Activated CD4-positive, alpha-beta T cell treated with anti-CD3 and anti-CD28 coated beads, Interleukin-2, amount 50 U/mL, for 24 hours (primary cell): ENCODE results near the gene AFDN.

ENCODE experiments used
- DNase-seq, 2 donors: peaks; one replicate each; pipeline ENCODE4 v3.0.0-alpha.2; 2020; ENCODE audit warnings: low read depth in 1 of 2, low spot score in 1 of 2

The AFDN gene

DNA sequence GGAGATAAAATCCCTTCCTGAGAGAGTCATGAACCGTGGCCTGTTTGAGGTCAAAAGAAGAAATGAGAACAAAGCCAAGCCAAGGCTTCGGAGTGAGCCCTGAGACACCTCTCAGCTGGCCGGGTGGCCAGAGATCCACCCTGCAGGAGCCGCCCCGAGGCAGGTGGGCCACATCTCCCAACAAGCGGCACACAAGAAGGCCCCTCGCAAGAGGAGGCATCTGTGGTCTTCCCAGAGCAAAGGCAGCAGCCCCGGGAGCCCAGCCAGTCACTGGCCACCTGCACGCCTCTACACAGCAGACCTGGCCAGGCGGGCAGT is 30.9 kb upstream of the AFDN start:
- DNase-seq, result no peak

DNA sequence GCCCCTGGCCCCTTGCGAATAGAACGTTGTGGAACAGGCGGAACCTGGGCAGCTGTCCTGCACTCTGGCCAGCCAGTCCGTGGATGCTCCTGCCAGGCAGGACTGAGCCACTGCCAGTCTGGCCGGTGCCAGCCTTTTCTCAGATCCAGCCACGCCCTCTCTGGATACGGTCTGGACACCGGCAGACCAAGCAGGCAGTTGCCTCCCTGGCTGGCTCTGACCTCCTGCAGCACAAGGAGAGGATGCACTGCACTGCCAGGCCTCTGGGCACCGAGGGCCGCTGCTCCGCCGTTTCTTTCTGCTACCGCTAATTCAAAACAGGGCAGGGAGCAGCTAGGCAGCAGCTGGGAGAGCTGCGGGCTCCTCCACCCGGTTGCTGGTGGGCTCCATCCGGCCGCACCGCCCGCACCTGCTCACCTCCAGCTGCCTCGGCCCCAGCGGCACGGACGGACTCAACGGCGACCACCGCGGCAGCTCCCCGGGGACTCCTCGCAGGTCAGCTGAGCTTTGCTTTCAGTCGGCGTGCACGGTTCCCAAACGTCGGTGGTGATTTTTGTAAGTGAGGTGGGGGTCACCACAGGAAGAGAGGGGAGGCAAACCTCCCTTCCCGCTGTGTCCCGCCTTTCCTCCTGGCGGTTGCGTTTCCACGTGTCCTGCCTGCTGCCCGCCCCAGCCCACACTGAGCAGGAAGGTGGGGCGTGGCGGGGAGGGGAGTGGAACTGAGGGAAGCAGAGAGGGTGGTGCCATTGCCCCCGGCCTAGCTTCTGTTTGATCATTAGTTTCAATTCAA is 30.3 kb upstream of the AFDN start:
- DNase-seq, result no peak

DNA sequence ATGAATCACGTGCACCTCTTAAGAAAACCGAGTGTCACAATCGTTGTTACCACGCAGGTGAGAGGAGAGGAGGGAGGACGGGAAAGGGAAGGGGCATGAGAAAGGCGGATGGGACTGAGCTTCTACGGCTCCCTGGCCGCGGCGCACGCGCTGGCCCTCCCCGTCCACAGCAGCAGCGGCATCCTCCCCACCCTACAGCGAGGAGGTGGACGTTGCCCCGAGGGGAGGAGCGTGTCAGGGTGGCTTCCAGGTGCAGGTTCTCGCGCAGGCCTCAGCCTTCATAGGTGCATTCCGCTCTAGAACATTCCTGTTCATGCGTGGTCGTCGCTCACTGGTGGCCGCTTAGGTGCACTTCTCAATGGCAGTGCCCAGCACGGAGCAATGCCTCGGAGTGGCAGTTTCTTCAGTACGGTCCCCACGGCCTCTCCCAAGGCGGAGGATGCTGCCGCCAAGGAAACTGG is 29.7 kb upstream of the AFDN start:
- no peak for DNase-seq

DNA sequence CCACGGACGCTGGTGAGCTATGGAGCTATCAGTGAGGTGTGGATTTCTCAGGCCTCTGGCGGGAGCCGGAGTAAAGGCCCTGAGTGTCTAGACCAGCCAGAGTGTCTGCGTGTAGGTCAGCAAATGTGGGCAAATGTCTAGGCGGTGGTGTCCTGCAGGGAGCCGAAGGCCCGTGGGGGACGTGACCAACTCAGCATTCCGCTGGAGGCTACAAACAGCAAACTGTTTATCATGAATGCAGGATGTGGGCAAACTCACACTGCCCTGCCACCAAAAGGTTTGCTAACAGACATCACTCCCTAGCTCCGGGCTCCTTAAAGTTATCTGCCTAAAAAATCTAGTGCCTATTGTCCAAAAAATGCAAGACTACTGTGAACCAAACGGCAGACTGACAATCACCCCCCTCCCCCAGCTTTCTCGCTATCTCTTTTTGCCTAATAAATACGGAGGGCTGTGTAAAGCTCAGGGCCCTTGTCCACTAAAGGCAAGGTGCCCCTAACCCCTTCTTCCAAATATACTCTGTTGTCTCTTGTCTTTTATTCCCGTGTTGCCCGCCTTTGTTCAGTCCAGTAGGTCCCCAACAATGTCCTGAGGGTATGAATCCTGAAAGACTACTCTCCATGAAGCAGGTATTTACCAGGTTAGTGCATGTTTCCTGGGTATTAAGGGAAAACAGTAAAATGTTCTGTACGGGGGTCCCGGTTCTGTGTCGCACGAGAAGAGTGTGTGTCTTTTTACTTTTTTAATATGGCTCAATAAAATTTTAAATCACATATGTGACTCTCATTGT is 29.0 kb upstream of the AFDN start:
- no peak for DNase-seq

DNA sequence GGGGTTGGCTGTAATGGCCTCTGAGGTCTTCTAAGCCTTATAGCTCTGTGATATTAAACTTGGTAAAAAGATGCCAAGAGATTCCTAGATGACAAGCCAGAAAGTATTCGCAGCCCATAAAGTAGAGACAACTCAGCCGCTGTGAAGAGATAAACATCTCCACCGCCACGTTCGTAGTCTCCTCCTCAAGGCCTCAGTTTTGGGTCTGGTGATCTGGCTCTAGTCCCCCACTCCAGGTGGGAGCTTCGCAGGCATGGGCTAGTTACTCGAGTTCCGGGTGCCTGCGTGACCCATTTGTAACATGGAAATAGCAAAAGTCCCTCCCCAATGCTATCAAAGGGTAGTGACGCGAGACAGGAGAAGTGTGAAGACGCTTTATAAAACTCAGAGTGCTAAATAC is 28.3 kb upstream of the AFDN start:
- no peak for DNase-seq

DNA sequence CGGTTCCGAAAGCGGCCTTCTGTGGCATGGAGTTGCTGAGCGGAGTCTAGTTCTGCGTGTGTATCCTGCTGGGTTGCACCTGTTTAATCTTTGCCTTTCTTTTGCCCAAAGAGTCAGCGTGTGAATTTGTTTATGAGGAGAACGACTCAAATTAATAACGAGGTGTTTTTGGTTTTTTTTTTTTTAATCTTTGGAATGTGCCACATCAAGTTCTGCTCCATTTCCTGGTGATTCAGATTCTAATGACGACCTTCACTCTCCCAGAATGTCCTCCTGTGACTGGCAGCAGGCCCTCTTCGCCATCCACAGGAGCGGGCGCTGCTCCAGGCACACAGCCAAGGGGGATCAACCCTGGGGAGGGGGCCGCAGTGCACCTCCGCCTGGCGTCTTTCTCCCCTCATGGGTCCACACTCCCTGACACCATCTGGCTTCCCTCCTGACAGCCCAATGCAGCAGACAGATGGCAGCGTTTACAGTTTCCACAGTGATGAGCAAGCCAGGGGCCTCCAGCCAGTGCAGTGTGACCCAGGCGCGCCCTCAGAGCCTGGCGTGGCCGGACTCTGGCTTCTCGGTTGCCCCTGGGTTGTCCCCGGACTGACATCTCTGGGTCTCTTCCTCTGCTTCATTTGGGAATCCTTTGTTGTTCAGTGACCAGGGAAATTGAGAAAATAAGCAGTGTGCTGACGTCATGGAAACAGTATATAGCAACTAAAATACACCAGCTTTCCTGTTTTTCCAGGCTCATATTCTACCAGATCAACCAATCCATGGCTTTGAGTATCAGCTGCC is 27.5 kb upstream of the AFDN start:
- no peak for DNase-seq

DNA sequence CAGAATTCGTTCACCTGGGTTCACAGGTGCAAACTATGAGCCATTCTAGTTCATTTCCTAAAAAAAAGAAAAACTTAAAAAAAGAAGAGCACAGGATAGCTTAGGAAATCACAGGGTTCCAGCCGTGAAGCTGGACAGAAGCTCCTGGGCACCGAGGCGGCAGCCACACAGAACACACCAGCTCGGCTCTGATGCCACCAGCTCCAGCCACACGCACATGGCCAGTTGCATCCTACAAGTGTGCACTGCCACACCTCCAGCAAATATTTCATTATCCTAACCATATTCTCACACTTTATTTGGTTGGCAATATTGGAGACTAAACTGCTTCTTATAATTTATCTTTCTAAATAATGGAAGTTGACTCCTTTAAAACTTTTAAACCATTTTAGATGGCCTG is 26.2 kb upstream of the AFDN start:
- no peak for DNase-seq

DNA sequence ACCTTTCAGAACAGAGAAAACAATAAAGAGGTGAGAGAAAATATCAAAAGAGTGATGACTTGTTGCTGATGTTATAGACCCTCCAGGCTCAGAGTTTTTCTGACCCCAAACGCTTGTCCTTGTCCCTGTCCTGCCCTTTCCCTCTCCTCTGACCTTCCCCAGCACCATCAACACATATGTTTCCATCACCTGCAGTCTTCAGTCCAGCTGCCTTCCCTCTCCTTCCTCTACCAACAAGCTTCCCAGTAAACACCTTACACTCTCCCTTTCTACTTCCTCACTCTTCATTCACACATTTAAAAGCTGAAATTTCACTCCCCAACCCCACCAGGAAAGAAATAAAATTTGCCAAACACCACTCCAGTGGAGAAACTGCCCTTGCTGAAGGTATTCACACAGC is 25.4 kb upstream of the AFDN start:
- no peak for DNase-seq

DNA sequence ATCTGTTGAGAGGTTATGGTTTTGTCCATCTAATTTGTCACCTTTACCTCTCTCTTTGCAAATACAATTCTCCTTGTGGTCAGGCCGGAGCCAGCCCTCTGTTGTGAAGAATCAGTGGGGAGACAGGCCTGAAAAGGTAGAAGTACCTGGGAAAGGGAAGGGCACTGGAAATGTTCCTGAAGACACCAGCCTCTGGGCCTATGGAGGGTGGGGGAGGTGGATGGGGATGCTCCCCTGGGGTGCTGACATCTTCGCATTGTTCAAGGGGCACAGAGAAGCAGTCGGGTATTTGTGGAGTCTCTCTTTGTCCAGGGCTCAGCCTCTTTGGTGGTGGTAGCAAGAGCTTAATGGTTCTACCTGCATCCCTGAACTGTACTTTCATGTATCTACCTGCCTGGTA is 24.4 kb upstream of the AFDN start:
- no peak for DNase-seq

DNA sequence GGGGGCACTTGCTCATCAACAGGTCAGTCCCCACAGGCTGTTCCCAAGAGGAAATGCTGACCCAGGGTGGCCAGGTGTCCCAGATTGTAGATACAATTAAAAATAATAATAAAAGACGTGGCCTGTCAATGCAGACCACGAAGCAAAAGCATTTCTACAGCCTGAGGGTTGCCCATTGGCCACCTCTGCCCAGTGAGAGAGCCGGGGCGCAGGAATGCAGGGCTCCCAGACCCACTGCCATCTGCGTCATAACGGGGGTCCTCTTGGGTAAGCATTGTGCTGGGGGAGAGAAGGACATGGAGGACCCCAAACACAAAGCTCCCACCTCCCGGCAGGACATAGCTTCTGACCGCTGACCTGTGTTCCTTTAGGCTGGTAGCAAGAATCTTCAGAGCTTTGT is 22.9 kb upstream of the AFDN start:
- no peak for DNase-seq

DNA sequence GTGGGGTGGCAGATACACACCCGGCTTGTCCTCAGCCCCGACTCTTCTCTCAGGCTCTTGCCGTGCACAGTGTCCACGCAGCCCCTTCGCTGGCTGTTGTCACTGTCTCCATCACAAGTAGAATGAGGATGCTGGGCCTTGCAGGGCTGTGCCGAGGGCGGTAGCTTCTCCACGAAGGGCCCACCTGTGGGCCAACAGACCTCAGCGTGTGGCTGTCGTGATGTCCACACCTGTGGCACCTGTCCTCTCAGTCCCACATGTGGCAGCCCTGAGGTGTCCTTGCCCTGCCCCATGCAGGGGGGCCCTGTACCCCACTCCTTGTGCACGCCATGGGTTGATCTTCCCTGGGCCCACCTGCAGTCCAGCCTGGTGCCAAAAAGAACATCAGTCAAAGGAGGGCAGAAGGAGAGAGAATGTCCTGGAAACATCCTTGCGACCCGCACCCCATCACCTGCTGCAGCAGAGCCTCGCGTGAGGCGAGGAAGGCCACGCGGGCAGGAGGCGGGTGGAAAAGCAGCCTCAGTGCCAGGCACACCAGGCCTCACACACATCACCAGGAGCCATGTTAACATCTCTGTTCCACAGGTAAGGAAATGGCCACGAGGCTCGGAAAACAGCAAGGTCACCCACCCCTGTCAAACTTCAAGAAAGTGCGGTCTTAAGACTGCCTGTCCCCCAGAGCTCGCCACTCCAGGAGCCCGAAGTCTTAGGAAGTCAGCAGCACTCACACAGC is 22.3 kb upstream of the AFDN start:
- no peak for DNase-seq

DNA sequence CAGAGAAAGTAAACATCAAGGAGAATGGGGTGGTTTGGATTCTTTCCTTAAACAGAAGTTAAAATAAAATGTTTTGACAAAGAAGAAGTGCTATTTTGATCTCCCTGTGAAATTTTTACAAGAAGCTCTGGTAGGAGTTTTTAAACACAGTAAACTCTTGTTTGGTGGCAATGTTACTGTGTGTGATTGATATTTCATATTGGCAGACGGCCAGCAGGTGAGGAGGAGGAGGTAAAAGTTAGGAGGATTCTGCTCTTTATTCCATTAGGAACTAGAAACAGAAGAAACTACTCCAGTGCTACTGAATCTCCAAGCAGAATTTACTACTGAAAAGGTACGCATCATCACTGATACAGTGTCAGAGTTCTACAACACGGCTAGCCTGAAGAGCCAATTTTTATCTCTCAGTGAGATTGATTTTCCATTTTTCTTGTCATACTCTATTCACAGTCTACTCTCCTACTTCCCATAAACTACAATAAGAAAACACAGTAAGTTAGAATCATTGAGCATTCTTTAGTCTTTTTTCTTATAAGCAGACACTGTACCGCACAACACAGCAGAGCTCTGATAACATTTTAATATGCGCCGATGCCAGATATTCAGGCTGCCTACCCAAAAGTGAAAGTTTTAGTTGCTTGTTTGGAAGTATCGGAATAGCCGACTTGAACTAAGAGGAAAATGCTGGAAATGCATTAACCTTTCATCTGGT is 21.2 kb upstream of the AFDN start:
- no peak for DNase-seq

DNA sequence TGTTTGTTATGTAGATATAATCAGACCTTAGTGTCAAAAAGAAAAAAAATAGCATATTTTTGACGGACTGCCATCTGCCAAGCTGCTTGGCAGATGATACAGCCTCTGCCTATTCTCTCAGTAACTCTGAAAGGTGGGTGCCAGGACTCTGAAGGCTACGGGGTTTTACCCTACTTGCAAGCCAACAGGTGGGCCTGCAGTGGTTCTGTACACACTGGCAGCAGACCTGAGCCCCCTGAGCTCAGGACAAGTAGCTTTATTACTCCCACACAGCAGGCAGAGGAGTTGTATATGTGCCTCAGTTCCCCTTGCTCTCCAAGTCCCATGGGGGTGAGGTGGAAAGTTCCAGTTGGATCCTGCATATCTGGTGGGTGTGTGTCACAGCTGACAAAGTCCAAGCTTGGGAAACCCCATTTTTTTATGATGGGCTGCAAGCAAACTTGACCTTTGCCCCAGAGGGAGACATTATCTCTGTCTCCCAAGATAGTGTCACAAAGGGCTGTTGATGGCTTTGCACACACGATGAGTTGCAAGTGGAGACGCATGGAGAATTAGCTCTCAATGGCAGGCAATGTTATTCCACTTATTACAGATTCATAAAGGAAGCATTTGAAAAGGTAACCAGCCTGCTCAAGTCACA is 20.5 kb upstream of the AFDN start:
- no peak for DNase-seq

DNA sequence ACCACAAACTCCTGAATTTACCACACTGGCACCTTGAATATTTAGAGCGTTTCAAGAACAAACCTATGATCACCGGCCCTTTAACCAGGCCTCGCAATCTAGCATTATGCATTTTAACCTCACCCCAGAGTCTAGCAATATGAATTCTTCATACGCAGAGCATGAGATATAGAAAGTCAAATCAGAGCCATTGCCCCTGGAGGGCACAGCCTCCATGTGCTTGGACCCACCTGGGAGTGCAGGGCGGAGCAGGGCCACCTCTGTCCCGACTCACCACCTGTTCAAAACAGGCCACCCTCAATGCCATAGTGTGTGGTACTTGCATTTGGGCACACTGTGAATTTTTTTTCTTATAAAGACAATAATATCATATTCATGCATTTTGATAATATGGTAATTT is 19.5 kb upstream of the AFDN start:
- no peak for DNase-seq

DNA sequence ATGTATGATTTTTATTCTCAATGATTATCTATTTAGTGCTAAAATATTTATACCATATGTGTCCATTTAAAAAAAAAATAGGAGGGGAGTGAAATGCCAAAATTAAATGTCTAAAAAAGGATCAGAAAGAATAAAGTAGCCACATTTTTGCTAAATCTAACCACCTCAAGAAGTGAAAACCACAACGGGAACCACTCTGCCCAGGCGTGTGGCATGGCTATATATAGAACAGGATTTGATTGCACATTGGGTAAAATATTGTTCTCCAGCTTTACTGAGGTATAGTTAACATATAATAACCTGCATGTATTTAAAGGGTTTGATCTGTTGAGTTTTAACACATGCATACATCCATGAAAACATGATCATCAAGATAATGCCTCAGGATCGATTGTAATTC is 19.0 kb upstream of the AFDN start:
- no peak for DNase-seq

DNA sequence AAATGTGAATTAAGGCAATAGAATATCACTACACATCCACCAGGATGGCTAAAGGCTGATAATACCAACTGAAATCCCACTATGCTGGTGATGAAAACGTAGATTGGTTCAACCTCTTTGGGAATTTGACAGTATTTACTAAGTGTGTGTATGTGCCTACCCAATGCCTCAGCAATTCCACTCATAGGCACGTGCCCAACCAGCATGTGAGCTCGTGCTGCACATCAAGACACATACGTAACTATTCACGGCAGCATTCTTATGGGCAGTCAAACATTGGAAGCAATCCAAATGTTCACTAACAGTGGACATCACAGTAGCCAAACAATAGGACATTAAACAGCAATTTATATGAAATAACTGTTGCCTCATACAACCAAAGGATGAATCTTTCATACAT is 15.7 kb upstream of the AFDN start:
- no peak for DNase-seq

DNA sequence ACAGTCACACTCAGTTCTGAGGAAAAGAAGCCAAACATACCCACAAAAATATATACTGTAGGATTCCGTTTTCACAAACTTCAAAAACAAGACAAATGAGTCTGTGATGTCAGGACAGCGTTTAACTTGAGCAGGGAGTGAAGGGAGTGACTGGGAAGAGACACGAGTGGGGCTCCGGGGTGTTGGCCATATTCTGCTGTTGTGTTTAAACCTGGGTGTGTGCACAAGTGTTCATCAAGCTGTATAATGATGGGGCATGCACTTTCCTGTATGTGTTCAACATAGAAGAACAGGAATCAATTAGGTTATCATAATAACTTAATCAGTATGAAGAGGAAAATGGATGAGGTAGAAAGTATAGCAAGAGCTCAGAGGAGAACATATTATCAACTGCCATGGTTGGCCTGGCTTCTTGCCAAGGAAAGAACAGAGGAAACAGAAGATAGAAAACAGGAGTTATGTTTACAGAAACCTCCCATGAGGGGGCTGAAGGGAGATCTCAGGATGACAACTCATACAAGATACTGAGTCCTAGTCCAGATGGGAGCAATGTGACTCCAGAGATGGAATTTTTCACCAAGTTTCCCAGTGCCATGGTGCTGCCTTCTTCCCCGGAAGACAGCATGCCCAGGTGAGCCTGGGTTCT is 15.1 kb upstream of the AFDN start:
- DNase-seq, result no peak

DNA sequence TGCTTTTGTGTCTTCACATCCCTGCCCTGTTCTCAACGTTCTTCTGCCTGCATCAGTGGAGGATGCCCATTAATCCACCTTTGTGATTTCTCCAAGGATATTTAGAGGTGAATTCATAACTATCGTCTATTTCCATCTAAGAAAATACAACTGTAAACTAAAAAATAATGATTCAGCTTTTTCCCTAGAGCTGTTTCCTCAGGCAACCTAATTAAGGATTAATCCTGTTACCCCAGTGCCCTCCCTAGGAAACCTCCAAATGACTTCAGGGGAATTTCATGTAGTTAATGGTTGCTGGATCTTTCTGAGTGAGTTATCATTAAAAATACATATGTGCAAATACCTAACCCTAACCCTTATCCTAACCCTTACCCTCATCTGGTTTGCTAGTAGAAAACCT is 14.6 kb upstream of the AFDN start:
- DNase-seq, result no peak

DNA sequence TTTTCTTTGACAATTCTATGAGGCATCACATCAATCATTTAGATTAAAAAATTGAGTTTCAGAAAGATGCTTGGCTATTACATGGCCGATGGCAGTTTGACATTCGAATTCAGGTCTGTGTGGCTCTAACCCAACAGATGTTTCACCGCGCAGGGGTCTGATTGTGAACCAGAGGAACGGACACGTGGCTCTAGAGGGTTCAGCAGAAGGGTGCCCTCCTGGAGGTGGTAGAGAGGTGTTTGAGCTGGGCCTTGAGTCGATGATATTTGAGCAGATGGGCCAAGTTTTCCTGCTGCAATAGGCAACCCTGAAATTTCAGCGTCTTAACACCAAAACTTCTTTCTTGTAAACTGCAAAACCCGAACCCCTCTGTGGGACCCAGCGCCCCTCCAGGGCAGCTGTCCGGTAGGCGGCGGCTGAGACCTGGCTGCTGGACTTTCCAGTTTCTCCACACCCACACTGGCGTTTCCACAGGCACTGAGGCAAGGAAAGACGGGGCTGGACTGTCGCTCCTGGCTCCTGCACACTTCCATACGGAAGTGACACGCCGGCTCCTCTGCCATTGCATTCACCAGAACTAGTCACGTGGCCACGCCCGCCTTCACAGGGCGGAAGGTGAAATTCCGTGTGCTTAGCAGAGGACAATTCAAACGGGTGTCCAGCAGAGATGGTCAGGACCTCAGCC is 11.3 kb upstream of the AFDN start:
- DNase-seq, result no peak
